A549 (cell line): ENCODE measurements around the gene RGL4. TPM values are rescaled to one million over a fixed set of nuclear protein-coding genes. Genes with fewer than 3 reads are reported as not detected.
"Not testable (repeated sequence)": the region's sequence is repeated elsewhere in the genome, so short reads cannot be mapped to it uniquely, and the experiment has no call there.

Experiments used
- ATAC-seq, 2 experiments: fragments of 200-7000 bp in 1 of 2; fragments of >200 bp in 1 of 2; cut with Nextera tagmentation in 1 of 2; cut with Tn5 transposase in 1 of 2; 3 replicates each; pipeline versions ENCODE4 v1.8.0 to v1.9.1; 2018 to 2020; ENCODE audit warnings: mild to moderate bottlenecking in 1 of 2, moderate library complexity in 1 of 2
- CTCF ChIA-PET: fragments of 300-600 bp; sonication (Branson Sonifier 250); formaldehyde crosslinking; extraction: SDS; loops from one replicate; lab custom pipeline; 2021; ENCODE audit warnings: antibody characterized with exemption, inconsistent platforms; lab: Yijun Ruan, JAX
- POLR2A ChIA-PET: fragments of 350-600 bp; formaldehyde crosslinking; extraction: SDS; loops from one replicate; lab custom pipeline; 2021; ENCODE audit warnings: antibody characterized with exemption, inconsistent platforms; lab: Yijun Ruan, JAX
- DNase-seq, 2 experiments: peaks; one replicate each; pipeline versions ENCODE4 v3.0.0 to v3.0.0-alpha.2; 2011 to 2016; ENCODE audit warnings: low read depth in 1 of 2, low spot score in 1 of 2
- FAIRE-seq: peaks from 2 replicates; lab custom pipeline; 2011; peaks lifted over from hg19 to GRCh38; lab: Jason Lieb, UNC
- H3K27ac ChIP-seq, 2 experiments: fragments of >200 bp; sonication (Bioruptor Twin); formaldehyde crosslinking; 3 replicates each; pipeline ENCODE4 v1.5.1; 2016 to 2017
- H3K4me1 ChIP-seq: fragments of >200 bp; sonication (Bioruptor Twin); formaldehyde crosslinking; 3 replicates; pipeline ENCODE4 v1.6.1; 2016
- H3K4me2 ChIP-seq: fragments of >200 bp; sonication (Bioruptor Twin); formaldehyde crosslinking; 3 replicates; pipeline ENCODE4 v1.6.1; 2016
- H3K4me3 ChIP-seq: fragments of >200 bp; sonication (Bioruptor Twin); formaldehyde crosslinking; 3 replicates; pipeline ENCODE4 v1.5.1; 2016
- H3K9me3 ChIP-seq: fragments of >200 bp; sonication (Bioruptor Twin); formaldehyde crosslinking; 3 replicates; pipeline ENCODE4 v1.6.1; 2016
- BHLHE40 ChIP-seq: IDR thresholded peaks from 2 replicates; pipeline ENCODE4 v1.6.1; 2012; ENCODE audit warnings: low read depth, low read length, inconsistent platforms
- CEBPB ChIP-seq, 2 experiments: fragments of >200 bp in 1 of 2; sonication (Bioruptor Twin) in 1 of 2; formaldehyde crosslinking in 1 of 2; IDR thresholded peaks; 2 replicates each; pipeline ENCODE4 v1.6.1; 2012 to 2016
- CHD4 ChIP-seq: fragments of 200-600 bp; sonication (generic); IDR thresholded peaks from 2 replicates; pipeline ENCODE4 v1.6.1; 2016; ENCODE audit warnings: antibody characterized with exemption, mild to moderate bottlenecking, borderline replicate concordance
- EHF ChIP-seq: fragments of 250-450 bp; sonication (Bioruptor Pico); IDR thresholded peaks from 2 replicates; pipeline ENCODE4 v1.5.0; 2020; ENCODE audit warnings: mild to moderate bottlenecking
- EP300 ChIP-seq, 2 experiments: fragments of >200 bp; sonication (Bioruptor Twin); formaldehyde crosslinking; IDR thresholded peaks; 2 replicates in 1 of 2; 3 replicates in 1 of 2; pipeline ENCODE4 v1.6.1; 2016 to 2017
- FOXS1 ChIP-seq: fragments of 250-450 bp; sonication (Bioruptor Pico); IDR thresholded peaks from 2 replicates; pipeline ENCODE4 v1.5.0; 2020; ENCODE audit warnings: mild to moderate bottlenecking, moderate library complexity
- HDAC2 ChIP-seq: fragments of 200-600 bp; sonication (generic); IDR thresholded peaks from 2 replicates; pipeline ENCODE4 v1.6.1; 2016
- HEYL ChIP-seq: fragments of 250-450 bp; sonication (Bioruptor Pico); IDR thresholded peaks from 2 replicates; pipeline ENCODE4 v1.8.0; 2021; ENCODE audit warnings: mild to moderate bottlenecking, moderate library complexity
- HOXB13 ChIP-seq: fragments of 250-450 bp; sonication (Bioruptor Pico); IDR thresholded peaks from 2 replicates; pipeline ENCODE4 v1.5.0; 2020; ENCODE audit warnings: low read depth, mild to moderate bottlenecking, moderate library complexity
- JUN ChIP-seq, 2 experiments: fragments of >200 bp; sonication (Bioruptor Twin); formaldehyde crosslinking; IDR thresholded peaks; 2 replicates in 1 of 2; 3 replicates in 1 of 2; pipeline ENCODE4 v1.6.1; 2016 to 2017
- JUNB ChIP-seq: fragments of >200 bp; sonication (Bioruptor Twin); formaldehyde crosslinking; IDR thresholded peaks from 2 replicates; pipeline ENCODE4 v1.6.1; 2016
- KDM1A ChIP-seq: fragments of 200-600 bp; sonication (generic); IDR thresholded peaks from 2 replicates; pipeline ENCODE4 v1.6.1; 2016; ENCODE audit warnings: low read depth, mild to moderate bottlenecking
- KDM5A ChIP-seq: fragments of 200-600 bp; sonication (generic); IDR thresholded peaks from 2 replicates; pipeline ENCODE4 v1.6.1; 2016; ENCODE audit warnings: antibody characterized with exemption, mild to moderate bottlenecking
- MYC ChIP-seq: IDR thresholded peaks from 2 replicates; pipeline ENCODE4 v1.6.1; 2012; ENCODE audit warnings: mild to moderate bottlenecking, inconsistent platforms, low read length, improper control_type of control experiment, borderline replicate concordance
- NFE2L2 ChIP-seq: fragments of 150-350 bp; conservative IDR thresholded peaks from 2 replicates; pipeline ENCODE4 v1.6.1; 2014; ENCODE audit warnings: low read length
- PHF8 ChIP-seq: fragments of 200-600 bp; sonication (generic); IDR thresholded peaks from 2 replicates; pipeline ENCODE4 v1.6.1; 2016; ENCODE audit warnings: low read depth, mild to moderate bottlenecking, antibody characterized with exemption, moderate library complexity, borderline replicate concordance
- POLR2A ChIP-seq: IDR thresholded peaks from 2 replicates; pipeline ENCODE4 v1.6.1; 2012; ENCODE audit warnings: mild to moderate bottlenecking, low read length
- RAD21 ChIP-seq, 2 experiments: fragments of >200 bp in 1 of 2; sonication (Bioruptor Twin) in 1 of 2; formaldehyde crosslinking in 1 of 2; IDR thresholded peaks in 1 of 2; conservative IDR thresholded peaks in 1 of 2; 2 replicates in 1 of 2; 3 replicates in 1 of 2; pipeline ENCODE4 v1.6.1; 2012 to 2018; ENCODE audit warnings: inconsistent platforms in 1 of 2
- RARB ChIP-seq: fragments of 250-450 bp; sonication (Bioruptor Pico); IDR thresholded peaks from 2 replicates; pipeline ENCODE4 v1.8.0; 2021; ENCODE audit warnings: mild to moderate bottlenecking, moderate library complexity
- RCOR1 ChIP-seq: fragments of 150-350 bp; IDR thresholded peaks from 2 replicates; pipeline ENCODE4 v1.6.1; 2014; ENCODE audit warnings: antibody characterized with exemption, low read length, low read depth
- REST ChIP-seq: fragments of 200-600 bp; sonication (generic); IDR thresholded peaks from 2 replicates; pipeline ENCODE4 v1.6.1; 2016; ENCODE audit warnings: antibody characterized with exemption, mild to moderate bottlenecking, moderate library complexity
- RNF2 ChIP-seq: fragments of 200-600 bp; sonication (generic); IDR thresholded peaks from 2 replicates; pipeline ENCODE4 v1.6.1; 2016; ENCODE audit warnings: low read depth, mild to moderate bottlenecking, antibody characterized with exemption, moderate library complexity, borderline replicate concordance
- SREBF2 ChIP-seq: fragments of 450-650 bp; IDR thresholded peaks from 2 replicates; pipeline ENCODE4 v1.6.1; 2014; ENCODE audit warnings: mild to moderate bottlenecking, moderate library complexity
- ZFP36 ChIP-seq: fragments of 450-650 bp; IDR thresholded peaks from 2 replicates; pipeline ENCODE4 v1.6.1; 2014; ENCODE audit warnings: borderline replicate concordance; ENCODE audit not compliant: partially characterized antibody
- WGBS: methylation state at CpG from one replicate; pipeline ENCODE4 v1.1.6; 2017; ENCODE audit errors: missing lambda C conversion rate; 5-methylcytosine and 5-hydroxymethylcytosine counted together
- polyA plus RNA-seq, 4 experiments: library from polyadenylated mRNA; depleted of rRNA in 3 of 4; stranded (reverse); fragments of >200 nt; fragmentation: RNase III in 1 of 4; extraction: RNeasy Plus Mini Kit Qiagen cat#74134 plus additional on column Dnase treatment in 1 of 4; gene quantifications; 2 replicates in 3 of 4; 3 replicates in 1 of 4; pipeline ENCODE4 v1.2.3, GENCODE V29; 2011 to 2017
- TF ChIP-seq, protein P1 (sequence below): IDR thresholded peaks from 2 replicates; pipeline ENCODE4 v1.6.1; 2012; ENCODE audit warnings: low read depth, borderline replicate concordance

Gene RGL4
- polyA plus RNA-seq, 2 of the 4 experiments (the other 2 are of a cell fraction) = not detected

DNA sequence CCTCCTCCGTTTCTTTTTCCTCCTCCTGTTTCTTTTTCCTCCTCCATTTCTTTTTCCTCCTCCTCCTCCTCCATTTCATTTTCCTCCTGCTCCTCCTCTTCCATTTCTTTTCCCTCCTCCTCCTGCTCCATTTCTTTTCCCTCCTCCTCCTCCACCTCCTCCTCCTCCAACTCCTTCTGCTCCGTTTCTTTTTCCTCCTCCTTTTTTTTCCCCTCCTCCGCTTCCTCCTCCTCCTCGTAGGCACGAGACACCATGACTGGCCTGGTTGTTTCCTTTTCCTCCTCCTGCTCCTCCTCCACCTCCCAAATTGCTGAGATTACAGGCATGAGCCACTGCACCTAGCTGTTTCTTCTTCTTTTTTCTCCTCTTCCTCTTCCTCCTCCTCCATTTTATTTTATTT lies 33.1 kb upstream of the RGL4 start:
- Histone ChIP-seq H3K4me3 (no peak overlapping the region), H3K4me2 (no peak overlapping the region), H3K9me3 (no peaks in the 10 kb centered on the region), H3K4me1 (no peaks in the 10 kb centered on the region), H3K27ac (no peak overlapping the region)
- TF ChIP-seq RAD21 (conservative IDR thresholded peaks at IDR 0.05 in 1 of 2, IDR thresholded peaks at IDR 0.05 in 1 of 2) (no peak), HDAC2 (no peak), BHLHE40 (no peak), RCOR1 (no peak), EP300 (IDR thresholded peaks at IDR 0.05) (no peak), HEYL (CRISPR knock-in tag) (no peak), JUNB (no peak), KDM5A (no peak), HOXB13 (CRISPR knock-in tag) (no peak), CHD4 (no peak), EHF (CRISPR knock-in tag) (no peak), PHF8 (no peak), KDM1A (no peak), FOXS1 (CRISPR knock-in tag) (no peak), RNF2 (no peak), ZFP36 (no peak), POLR2A (no peak), REST (no peak), JUN (IDR thresholded peaks at IDR 0.05) (no peak)
- TF ChIP-seq, protein P1, sequence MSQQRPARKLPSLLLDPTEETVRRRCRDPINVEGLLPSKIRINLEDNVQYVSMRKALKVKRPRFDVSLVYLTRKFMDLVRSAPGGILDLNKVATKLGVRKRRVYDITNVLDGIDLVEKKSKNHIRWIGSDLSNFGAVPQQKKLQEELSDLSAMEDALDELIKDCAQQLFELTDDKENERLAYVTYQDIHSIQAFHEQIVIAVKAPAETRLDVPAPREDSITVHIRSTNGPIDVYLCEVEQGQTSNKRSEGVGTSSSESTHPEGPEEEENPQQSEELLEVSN = no peak
- POLR2A ChIA-PET = no interaction called here
- ATAC-seq = no peak
- WGBS = 71% methylated on average over 5 of the region's 5 CpGs
- no peak for FAIRE-seq
- no peak for DNase-seq
- CTCF ChIA-PET = no interaction called here

DNA sequence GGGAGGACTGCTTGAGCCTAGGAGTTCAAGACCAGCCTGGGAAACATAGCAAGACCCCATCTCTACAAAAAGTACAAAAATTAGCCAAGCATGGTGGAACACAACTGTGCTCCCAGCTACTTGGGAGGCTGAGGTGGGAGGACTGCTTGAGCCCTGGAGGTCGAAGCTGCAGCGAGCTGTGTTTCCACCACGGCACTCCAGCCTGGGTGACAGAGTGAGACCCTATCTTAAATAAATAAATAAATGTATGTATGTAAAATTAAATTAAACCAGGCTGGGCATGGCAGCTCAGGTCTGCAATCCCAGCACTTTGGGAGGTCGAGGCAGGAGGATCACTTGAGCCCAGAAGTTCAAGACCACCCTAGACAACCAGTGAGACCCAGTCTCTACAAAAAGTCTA lies 30.4 kb upstream of the RGL4 start:
- H3K9me3 ChIP-seq, CTCF ChIA-PET, DNase-seq, H3K27ac ChIP-seq, ATAC-seq, H3K4me1 ChIP-seq, FAIRE-seq, H3K4me2 ChIP-seq, POLR2A ChIA-PET, H3K4me3 ChIP-seq: not testable (repeated sequence)
- 94% methylated on average over 4 of the region's 4 CpGs for WGBS

DNA sequence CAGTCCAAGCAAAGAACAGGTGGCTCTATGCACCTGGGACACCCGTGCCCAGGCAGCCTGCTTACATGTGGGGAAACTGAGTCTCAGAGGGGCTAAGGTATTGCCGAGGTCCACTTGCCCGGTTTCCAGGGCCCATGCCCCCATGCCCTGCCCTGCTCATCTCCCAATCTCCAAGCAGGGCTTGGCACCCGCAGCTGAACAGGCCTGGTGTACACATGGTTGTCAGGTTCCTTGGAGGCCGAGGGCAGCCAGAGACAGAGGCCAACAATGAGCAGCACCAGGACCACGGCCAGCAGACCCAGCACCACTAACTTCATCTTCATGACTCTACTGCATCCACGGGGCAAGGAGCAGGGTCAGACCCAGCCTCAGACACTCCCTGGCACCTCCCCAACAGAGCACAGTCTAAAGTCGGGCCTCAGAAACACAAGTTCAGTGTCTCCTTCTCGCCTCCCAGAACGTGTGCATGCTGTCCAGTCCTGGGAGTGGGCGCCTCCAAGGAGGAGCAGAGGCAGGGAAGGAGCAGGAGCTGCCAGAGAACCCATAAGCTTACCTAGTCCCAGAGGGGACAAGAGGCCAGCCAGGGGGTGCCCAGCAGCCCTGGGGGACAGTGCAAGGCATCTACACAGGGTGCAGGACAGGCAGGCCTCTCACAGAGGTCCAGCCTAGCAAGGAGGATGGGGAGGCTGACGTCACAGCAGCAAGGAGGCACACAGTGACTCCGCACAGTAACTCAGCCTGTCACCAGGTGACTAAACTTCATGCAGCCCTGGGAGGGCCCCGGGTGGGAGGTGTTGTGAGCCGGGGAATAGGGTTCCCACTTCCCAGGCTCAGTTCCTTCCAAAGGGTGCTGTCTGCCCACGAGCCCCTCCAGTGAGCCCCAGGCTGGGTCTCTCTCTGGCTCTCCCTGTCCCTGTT lies 20.2 kb upstream of the RGL4 start:
- WGBS = 86% methylated on average over 1 of the region's 16 CpGs
- Histone ChIP-seq H3K27ac (no peak overlapping the region), H3K4me2 (no peak overlapping the region), H3K4me1 (peaks cover 3% of the 10 kb centered on the region; the same call in 2 of the 3 replicates), H3K4me3 (no peak overlapping the region), H3K9me3 (no peaks in the 10 kb centered on the region)
- no peak for TF ChIP-seq MYC
- TF ChIP-seq RARB (CRISPR knock-in tag) = no peak
- no peak for TF ChIP-seq SREBF2
- TF ChIP-seq BHLHE40 = no peak
- no peak for TF ChIP-seq NFE2L2
- no peak for TF ChIP-seq CEBPB (IDR thresholded peaks at IDR 0.05)
- TF ChIP-seq HOXB13 (CRISPR knock-in tag) = no peak
- no peak for TF ChIP-seq CHD4
- no peak for TF ChIP-seq HEYL (CRISPR knock-in tag)
- TF ChIP-seq ZFP36 = no peak
- TF ChIP-seq KDM5A = no peak
- CTCF ChIA-PET = no interaction called here
- POLR2A ChIA-PET = no interaction called here
- FAIRE-seq = no peak
- DNase-seq = no peak
- peak; percentile 14 to 35; a peak in 3 of 6 replicates for ATAC-seq

DNA sequence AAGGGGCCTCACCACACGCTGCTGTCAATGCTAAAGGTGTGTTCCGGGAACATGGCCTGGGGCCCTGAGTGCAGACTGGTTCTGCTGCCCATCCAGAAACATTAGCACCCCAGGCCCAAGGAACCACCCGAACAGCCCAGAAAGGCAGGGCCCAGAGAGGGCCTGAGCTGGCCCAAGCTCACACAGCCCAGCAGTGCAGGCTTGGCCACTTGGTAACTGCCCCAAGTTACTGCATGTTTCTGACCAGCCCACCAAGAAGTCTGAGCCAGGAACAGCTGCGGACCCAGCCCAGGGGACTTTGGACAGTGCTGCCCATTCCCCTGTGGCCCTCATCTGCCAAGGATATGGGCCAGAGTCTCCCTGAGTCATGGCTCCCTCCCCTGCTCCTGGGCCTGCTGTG lies 19.4 kb upstream of the RGL4 start:
- peak; percentile 40 to 44; a peak in 5 of 6 replicates for ATAC-seq
- DNase-seq, H3K4me2 ChIP-seq, FAIRE-seq, H3K4me3 ChIP-seq, H3K9me3 ChIP-seq, H3K27ac ChIP-seq, H3K4me1 ChIP-seq, CTCF ChIA-PET, POLR2A ChIA-PET: not testable (repeated sequence)
- WGBS = no CpG with 5 or more reads among the region's 4 CpGs
